Astrocyte (in vitro differentiated cells and primary cell): ENCODE results near the gene OR7G1.

Experiments used
- CTCF ChIP-seq: IDR thresholded peaks from 2 replicates; pipeline ENCODE4 v1.5.1; 2011; ENCODE audit warnings: low read depth, mild to moderate bottlenecking, inconsistent platforms, low read length, moderate library complexity; ENCODE audit not compliant: insufficient read depth
- EZH2 ChIP-seq: IDR thresholded peaks from 2 replicates; pipeline ENCODE4 v1.6.1; 2012; ENCODE audit warnings: mild to moderate bottlenecking, low read length, inconsistent platforms; ENCODE audit not compliant: insufficient read depth

- TF ChIP-seq CTCF (no peak), EZH2 (no peak)
Observed at GRCh38 chr19:9115307-9115813, at the start of gene OR7G1.
